NCI-H510A treated with DMSO at 0.1 percent for 48 hours (cell line): ENCODE results near the gene L3MBTL1.
A peak's percentile ranks its signal among the peaks of the same experiment; 100 is the strongest.

Experiments used
- DNase-seq: peaks from one replicate; lab custom pipeline; 2025; lab: John Stamatoyannopoulos, UW

Gene L3MBTL1

GRCh38 chr20:43536041-43536816 is 28.7 kb downstream of the L3MBTL1 start:
- no peak for DNase-seq

GRCh38 chr20:43536817-43537440 is 29.4 kb downstream of the L3MBTL1 start:
- DNase-seq = no peak

- DNase-seq = peak; percentile 38
Measured at GRCh38 chr20:43537921-43538877, 30.7 kb downstream of the L3MBTL1 start.

GRCh38 chr20:43538878-43539700 is 31.6 kb downstream of the L3MBTL1 start:
- no peak for DNase-seq

GRCh38 chr20:43539975-43540672 is 32.6 kb downstream of the L3MBTL1 start:
- no peak for DNase-seq

- no peak for DNase-seq
Measured at GRCh38 chr20:43540673-43541060, 33.2 kb downstream of the L3MBTL1 start.

- no peak for DNase-seq
Measured at GRCh38 chr20:43541214-43541613, 33.7 kb downstream of the L3MBTL1 start.

- no peak for DNase-seq
Measured at GRCh38 chr20:43542161-43542560, 34.7 kb downstream of the L3MBTL1 start.

- DNase-seq = no peak
Measured at GRCh38 chr20:43542674-43543073, 35.2 kb downstream of the L3MBTL1 start.

- DNase-seq = no peak
Measured at GRCh38 chr20:43543138-43543537, 35.6 kb downstream of the L3MBTL1 start.

GRCh38 chr20:43544501-43544900 is 37.0 kb downstream of the L3MBTL1 start:
- no peak for DNase-seq

GRCh38 chr20:43545837-43546578 is 38.5 kb downstream of the L3MBTL1 start:
- no peak for DNase-seq

GRCh38 chr20:43548273-43548880 is 40.9 kb downstream of the L3MBTL1 start:
- no peak for DNase-seq

- DNase-seq = no peak
Measured at GRCh38 chr20:43549416-43550065, 42.0 kb downstream of the L3MBTL1 start.

GRCh38 chr20:43550456-43550855 is 43.0 kb downstream of the L3MBTL1 start:
- no peak for DNase-seq

- no peak for DNase-seq
Measured at GRCh38 chr20:43554369-43554768, 46.9 kb downstream of the L3MBTL1 start.

GRCh38 chr20:43558412-43559146 is 51.1 kb downstream of the L3MBTL1 start, which contains the start of gene SGK2:
Gene SGK2, plus strand, starts transcription at chr20:43559027. Its CDS starts 7,469 bp downstream, at chr20:43566496.
- DNase-seq = no peak
